Activated T-cell treated with anti-CD3 and anti-CD28 coated beads for 24 hours (primary cell): ENCODE data around the gene KLHL2.
A peak's percentile ranks its signal among the peaks of the same experiment; 100 is the strongest.

ENCODE experiments used
- DNase-seq: peaks from one replicate; pipeline ENCODE4 v3.0.0-alpha.2; 2020; ENCODE audit warnings: low read depth

Gene KLHL2

GRCh38 chr4:165293061-165293460 is 85.7 kb downstream of the KLHL2 start:
- no peak for DNase-seq

- no peak for DNase-seq
Observed at GRCh38 chr4:165293927-165294649, 86.7 kb downstream of the KLHL2 start.

- no peak for DNase-seq
Observed at GRCh38 chr4:165294907-165295306, 87.5 kb downstream of the KLHL2 start.

GRCh38 chr4:165297626-165298025 is 90.3 kb downstream of the KLHL2 start:
- DNase-seq: no peak

GRCh38 chr4:165299399-165300060 is 92.2 kb downstream of the KLHL2 start:
- DNase-seq: no peak

GRCh38 chr4:165301833-165302232 is 94.5 kb downstream of the KLHL2 start:
- DNase-seq: no peak

- DNase-seq: no peak
Observed at GRCh38 chr4:165302658-165303057, 95.3 kb downstream of the KLHL2 start.

- DNase-seq: no peak
Observed at GRCh38 chr4:165308166-165308565, 100.8 kb downstream of the KLHL2 start.

GRCh38 chr4:165308606-165309005 is 101.2 kb downstream of the KLHL2 start:
- no peak for DNase-seq

GRCh38 chr4:165309456-165309855 is 102.1 kb downstream of the KLHL2 start:
- no peak for DNase-seq

GRCh38 chr4:165312506-165312905 is 105.1 kb downstream of the KLHL2 start:
- DNase-seq: no peak

GRCh38 chr4:165319030-165319429 is 111.7 kb downstream of the KLHL2 start:
- no peak for DNase-seq

- no peak for DNase-seq
Observed at GRCh38 chr4:165319509-165319908, 112.1 kb downstream of the KLHL2 start.

- no peak for DNase-seq
Observed at GRCh38 chr4:165324236-165324917, 117.0 kb downstream of the KLHL2 start.

GRCh38 chr4:165324918-165325304 is 117.5 kb downstream of the KLHL2 start:
- DNase-seq: no peak

- no peak for DNase-seq
Observed at GRCh38 chr4:165325732-165326512, 118.6 kb downstream of the KLHL2 start.

- DNase-seq: no peak
Observed at GRCh38 chr4:165326831-165327210, 119.5 kb downstream of the KLHL2 start.

GRCh38 chr4:165327211-165328100 is 120.1 kb downstream of the KLHL2 start, which contains the start of gene MSMO1:
TSS of gene MSMO1 (plus strand) at chr4:165327669. CDS start at chr4:165333371, 5,702 bp downstream.
- peak; percentile 98 for DNase-seq

- DNase-seq: no peak
Observed at GRCh38 chr4:165328101-165328425, 120.7 kb downstream of the KLHL2 start.

- DNase-seq: no peak
Observed at GRCh38 chr4:165328708-165329107, 121.3 kb downstream of the KLHL2 start.

GRCh38 chr4:165330071-165330470 is 122.7 kb downstream of the KLHL2 start:
- DNase-seq: no peak
